ENCODE data around the gene FUCA1.

Gene FUCA1

GRCh38 chr1:23800400-23801337 is 67.4 kb downstream of the FUCA1 start, which contains the start of gene GALE:
Gene GALE (minus strand): TSS chr1:23800754. CDS start chr1:23799007, 1,747 bp downstream.
- WGBS: under 1% methylated on average over 82 of the region's 82 CpGs
- Histone ChIP-seq H3K27me3 (ENCODE audit: insufficient read depth, low read length) (peaks cover 13% of the 10 kb centered on the region), H3K9ac (ENCODE audit: low read depth, low read length) (peak within 1 kb of the TSS; percentile 84), H3K4me3 (ENCODE audit: low read length) (peak within 1 kb of the TSS; percentile 72), H3K9me3 (ENCODE audit: insufficient read depth, low read depth, low read length) (no peaks in the 10 kb centered on the region), H3K4me1 (ENCODE audit: insufficient read depth, low read length) (peaks cover 7% of the 10 kb centered on the region), H3K27ac (ENCODE audit: low read depth, low read length) (peak within 1 kb of the TSS; percentile 72), H3K36me3 (ENCODE audit: insufficient read depth, low read length) (peaks cover 30% of the 10 kb centered on the region)

GRCh38 chr1:23799570-23800399 is 68.3 kb downstream of the FUCA1 start:
- peaks cover 37% of the 10 kb centered on the region for H3K36me3 ChIP-seq (ENCODE audit: insufficient read depth, low read length)
- peak overlapping the region; percentile 72 for H3K4me3 ChIP-seq (ENCODE audit: low read length)
- peak overlapping the region; percentile 84 for H3K9ac ChIP-seq (ENCODE audit: low read depth, low read length)
- peaks cover 13% of the 10 kb centered on the region for H3K27me3 ChIP-seq (ENCODE audit: insufficient read depth, low read length)
- H3K9me3 ChIP-seq (ENCODE audit: insufficient read depth, low read depth, low read length): no peaks in the 10 kb centered on the region
- 2% methylated on average over 48 of the region's 48 CpGs for WGBS
- H3K4me1 ChIP-seq (ENCODE audit: insufficient read depth, low read length): peaks cover 7% of the 10 kb centered on the region
- peak overlapping the region; percentile 70 for H3K27ac ChIP-seq (ENCODE audit: low read depth, low read length)

DNA sequence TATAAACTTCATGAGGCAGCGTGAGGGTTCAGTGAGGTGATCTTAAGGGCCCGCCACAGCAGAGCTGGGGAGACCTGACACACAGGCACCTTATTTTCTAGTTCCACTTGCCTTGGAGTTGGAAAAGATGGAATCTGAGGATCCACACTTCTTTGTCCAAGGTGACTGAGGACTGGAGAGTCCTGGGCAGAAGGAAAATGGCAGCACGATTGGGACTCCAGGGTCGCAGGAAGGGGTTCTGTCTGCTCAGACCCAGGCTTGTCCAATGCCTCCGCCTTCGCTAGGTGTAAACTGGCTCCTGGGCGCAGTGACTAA is 68.9 kb downstream of the FUCA1 start:
- Histone ChIP-seq H3K4me1 (ENCODE audit: insufficient read depth, low read length) (peaks cover 7% of the 10 kb centered on the region), H3K27ac (ENCODE audit: low read depth, low read length) (peak overlapping the region; percentile 16; the same call in 1 of the 2 replicates), H3K9me3 (ENCODE audit: insufficient read depth, low read depth, low read length) (no peaks in the 10 kb centered on the region), H3K4me3 (ENCODE audit: low read length) (peak overlapping the region; percentile 72), H3K27me3 (ENCODE audit: insufficient read depth, low read length) (peaks cover 13% of the 10 kb centered on the region), H3K9ac (ENCODE audit: low read depth, low read length) (no peak overlapping the region), H3K36me3 (ENCODE audit: insufficient read depth, low read length) (peaks cover 41% of the 10 kb centered on the region)
- WGBS: 49% methylated on average over 7 of the region's 7 CpGs

GRCh38 chr1:23798662-23799142 is 69.4 kb downstream of the FUCA1 start:
- 92% methylated on average over 12 of the region's 12 CpGs for WGBS
- peaks cover 7% of the 10 kb centered on the region for H3K4me1 ChIP-seq (ENCODE audit: insufficient read depth, low read length)
- peak overlapping the region; percentile 16; the same call in 1 of the 2 replicates for H3K27ac ChIP-seq (ENCODE audit: low read depth, low read length)
- H3K9ac ChIP-seq (ENCODE audit: low read depth, low read length): no peak overlapping the region
- H3K9me3 ChIP-seq (ENCODE audit: insufficient read depth, low read depth, low read length): no peaks in the 10 kb centered on the region
- H3K27me3 ChIP-seq (ENCODE audit: insufficient read depth, low read length): peaks cover 13% of the 10 kb centered on the region
- H3K4me3 ChIP-seq (ENCODE audit: low read length): no peak overlapping the region
- H3K36me3 ChIP-seq (ENCODE audit: insufficient read depth, low read length): peaks cover 43% of the 10 kb centered on the region

GRCh38 chr1:23797478-23798448 is 70.3 kb downstream of the FUCA1 start:
- Histone ChIP-seq H3K36me3 (ENCODE audit: insufficient read depth, low read length) (peaks cover 53% of the 10 kb centered on the region), H3K27me3 (ENCODE audit: insufficient read depth, low read length) (peaks cover 13% of the 10 kb centered on the region), H3K9ac (ENCODE audit: low read depth, low read length) (no peak overlapping the region), H3K9me3 (ENCODE audit: insufficient read depth, low read depth, low read length) (no peaks in the 10 kb centered on the region), H3K4me1 (ENCODE audit: insufficient read depth, low read length) (peaks cover 7% of the 10 kb centered on the region), H3K4me3 (ENCODE audit: low read length) (no peak overlapping the region), H3K27ac (ENCODE audit: low read depth, low read length) (no peak overlapping the region)
- 94% methylated on average over 20 of the region's 20 CpGs for WGBS

DNA sequence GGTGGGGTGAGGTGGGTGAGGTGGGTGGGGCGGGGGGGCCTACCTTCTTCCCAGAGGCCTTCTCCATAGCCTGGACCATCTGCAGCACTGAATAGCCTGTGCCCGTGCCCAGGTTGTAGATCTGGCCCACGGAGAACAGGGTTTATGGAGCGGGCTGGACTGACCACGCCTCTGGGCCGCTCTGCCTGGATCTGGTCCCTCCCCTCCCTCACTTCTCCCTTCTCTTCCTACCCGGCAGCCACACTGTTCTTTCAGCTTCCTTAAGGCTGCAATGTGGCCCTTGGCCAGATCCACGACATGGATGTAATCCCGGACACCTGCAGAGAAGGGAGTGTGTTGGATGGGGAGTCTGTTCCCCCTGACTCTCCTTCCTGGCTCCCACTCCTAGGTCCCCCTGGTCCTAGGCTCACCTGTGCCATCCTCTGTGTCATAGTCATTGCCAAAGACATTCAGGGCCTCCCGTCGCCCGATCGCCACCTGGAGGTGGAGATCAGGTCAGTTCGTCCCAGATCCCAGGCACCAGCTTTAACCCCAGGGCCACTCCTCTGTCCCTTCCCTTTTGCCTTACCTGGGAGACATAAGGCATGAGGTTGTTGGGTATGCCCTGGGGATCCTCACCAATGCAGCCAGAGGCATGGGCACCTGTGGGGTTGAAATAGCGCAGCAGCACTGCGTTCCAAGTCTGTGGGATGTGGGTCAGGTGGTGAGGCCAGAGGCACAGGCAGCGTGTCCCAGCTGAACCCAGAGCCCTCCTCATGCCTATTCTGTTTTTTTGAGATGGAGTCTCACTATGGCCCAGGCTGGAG is 71.4 kb downstream of the FUCA1 start:
- Histone ChIP-seq H3K9ac (ENCODE audit: low read depth, low read length) (no peak overlapping the region), H3K27me3 (ENCODE audit: insufficient read depth, low read length) (peaks cover 6% of the 10 kb centered on the region), H3K4me1 (ENCODE audit: insufficient read depth, low read length) (peaks cover 12% of the 10 kb centered on the region), H3K36me3 (ENCODE audit: insufficient read depth, low read length) (peaks cover 53% of the 10 kb centered on the region), H3K9me3 (ENCODE audit: insufficient read depth, low read depth, low read length) (no peaks in the 10 kb centered on the region), H3K27ac (ENCODE audit: low read depth, low read length) (no peak overlapping the region), H3K4me3 (ENCODE audit: low read length) (no peak overlapping the region)
- 83% methylated on average over 17 of the region's 17 CpGs for WGBS

DNA sequence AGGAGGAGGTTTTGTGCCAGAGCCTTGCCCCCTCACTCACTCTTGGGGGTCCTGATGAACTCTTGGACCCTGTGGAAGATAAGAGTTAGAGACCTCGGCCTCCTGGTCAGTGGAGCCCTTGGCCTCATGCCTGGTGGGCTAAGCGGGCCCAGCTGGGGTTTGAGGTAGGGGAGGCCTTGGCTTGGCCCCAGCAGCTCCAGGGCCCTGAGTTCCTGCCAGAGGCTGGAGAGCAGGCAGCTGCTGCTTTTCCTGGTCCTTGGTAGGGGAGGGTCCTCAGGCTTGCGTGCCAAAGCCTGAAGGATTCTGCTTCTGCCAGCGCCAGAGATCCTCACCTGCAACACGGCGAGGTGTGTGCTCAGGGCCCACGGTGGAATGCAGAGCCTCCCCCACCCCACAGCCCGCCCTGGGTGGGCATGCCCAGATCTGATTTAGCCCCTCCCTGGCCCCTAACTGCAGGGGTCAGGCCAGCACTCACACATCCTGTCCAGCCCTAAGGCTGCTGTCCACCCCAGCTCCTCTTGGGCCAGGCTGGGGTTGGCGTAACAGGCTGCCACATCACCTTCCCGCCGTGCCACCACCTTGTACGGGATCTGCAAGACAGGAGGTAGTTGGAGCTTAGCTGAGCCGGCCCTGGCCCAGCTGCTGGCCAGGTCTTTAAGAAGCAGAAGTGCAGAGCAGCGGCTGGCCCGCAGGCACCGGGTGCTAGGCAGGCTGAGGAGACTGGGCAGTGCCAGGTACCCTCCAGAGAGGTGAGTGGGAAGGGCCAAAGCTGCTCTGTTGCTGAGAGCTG is 72.2 kb downstream of the FUCA1 start:
- Histone ChIP-seq H3K4me1 (ENCODE audit: insufficient read depth, low read length) (peaks cover 12% of the 10 kb centered on the region), H3K9me3 (ENCODE audit: insufficient read depth, low read depth, low read length) (no peaks in the 10 kb centered on the region), H3K4me3 (ENCODE audit: low read length) (no peak overlapping the region), H3K36me3 (ENCODE audit: insufficient read depth, low read length) (peaks cover 53% of the 10 kb centered on the region), H3K27ac (ENCODE audit: low read depth, low read length) (no peak overlapping the region), H3K27me3 (ENCODE audit: insufficient read depth, low read length) (no peaks in the 10 kb centered on the region), H3K9ac (ENCODE audit: low read depth, low read length) (no peak overlapping the region)
- 95% methylated on average over 16 of the region's 16 CpGs for WGBS
